22Rv1 (cell line): Measurements from ENCODE around the gene CEP63.

ENCODE experiments used
- ZFX ChIP-seq: fragments of 450-650 bp; IDR thresholded peaks from 2 replicates; pipeline ENCODE4 v1.6.1; 2017; ENCODE audit warnings: antibody characterized with exemption, borderline replicate concordance
- TF ChIP-seq, protein P1 (sequence below): fragments of 450-650 bp; IDR thresholded peaks from 2 replicates; pipeline ENCODE4 v1.5.1; 2017; ENCODE audit warnings: mild to moderate bottlenecking

- TF ChIP-seq, protein P1, sequence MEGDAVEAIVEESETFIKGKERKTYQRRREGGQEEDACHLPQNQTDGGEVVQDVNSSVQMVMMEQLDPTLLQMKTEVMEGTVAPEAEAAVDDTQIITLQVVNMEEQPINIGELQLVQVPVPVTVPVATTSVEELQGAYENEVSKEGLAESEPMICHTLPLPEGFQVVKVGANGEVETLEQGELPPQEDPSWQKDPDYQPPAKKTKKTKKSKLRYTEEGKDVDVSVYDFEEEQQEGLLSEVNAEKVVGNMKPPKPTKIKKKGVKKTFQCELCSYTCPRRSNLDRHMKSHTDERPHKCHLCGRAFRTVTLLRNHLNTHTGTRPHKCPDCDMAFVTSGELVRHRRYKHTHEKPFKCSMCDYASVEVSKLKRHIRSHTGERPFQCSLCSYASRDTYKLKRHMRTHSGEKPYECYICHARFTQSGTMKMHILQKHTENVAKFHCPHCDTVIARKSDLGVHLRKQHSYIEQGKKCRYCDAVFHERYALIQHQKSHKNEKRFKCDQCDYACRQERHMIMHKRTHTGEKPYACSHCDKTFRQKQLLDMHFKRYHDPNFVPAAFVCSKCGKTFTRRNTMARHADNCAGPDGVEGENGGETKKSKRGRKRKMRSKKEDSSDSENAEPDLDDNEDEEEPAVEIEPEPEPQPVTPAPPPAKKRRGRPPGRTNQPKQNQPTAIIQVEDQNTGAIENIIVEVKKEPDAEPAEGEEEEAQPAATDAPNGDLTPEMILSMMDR, result no peak
- no peak for TF ChIP-seq ZFX
Observed at GRCh38 chr3:134590766-134591165, 104.9 kb downstream of the CEP63 start.
